ENCODE results near the gene FUBP3. TPM values are rescaled to one million over a fixed set of nuclear protein-coding genes. Genes with fewer than 3 reads are reported as not detected.

The FUBP3 gene, protein sequence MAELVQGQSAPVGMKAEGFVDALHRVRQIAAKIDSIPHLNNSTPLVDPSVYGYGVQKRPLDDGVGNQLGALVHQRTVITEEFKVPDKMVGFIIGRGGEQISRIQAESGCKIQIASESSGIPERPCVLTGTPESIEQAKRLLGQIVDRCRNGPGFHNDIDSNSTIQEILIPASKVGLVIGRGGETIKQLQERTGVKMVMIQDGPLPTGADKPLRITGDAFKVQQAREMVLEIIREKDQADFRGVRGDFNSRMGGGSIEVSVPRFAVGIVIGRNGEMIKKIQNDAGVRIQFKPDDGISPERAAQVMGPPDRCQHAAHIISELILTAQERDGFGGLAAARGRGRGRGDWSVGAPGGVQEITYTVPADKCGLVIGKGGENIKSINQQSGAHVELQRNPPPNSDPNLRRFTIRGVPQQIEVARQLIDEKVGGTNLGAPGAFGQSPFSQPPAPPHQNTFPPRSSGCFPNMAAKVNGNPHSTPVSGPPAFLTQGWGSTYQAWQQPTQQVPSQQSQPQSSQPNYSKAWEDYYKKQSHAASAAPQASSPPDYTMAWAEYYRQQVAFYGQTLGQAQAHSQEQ
- 45.6 and 52.3 TPM in 2 replicates for total RNA-seq

- intact Hi-C loops (cut with micrococcal nuclease): loop anchor here (1.0 kb wide), 2 partner anchors 114 to 133 kb away; partner anchors contain the start of gene EXOSC2
Measured at GRCh38 chr9:130578865-130579737, at the start of gene FUBP3. FUBP3 (plus strand) TSS chr9:130579577; CDS start chr9:130579681, 104 bp downstream.

- intact Hi-C loops (cut with micrococcal nuclease): no loop called here
Measured at GRCh38 chr9:130530938-130531337, 48.4 kb upstream of the FUBP3 start.

- intact Hi-C loops (cut with micrococcal nuclease): no loop called here
Measured at GRCh38 chr9:130531670-130532069, 47.7 kb upstream of the FUBP3 start.

- intact Hi-C loops (cut with micrococcal nuclease): no loop called here
Measured at GRCh38 chr9:130532426-130533080, 46.8 kb upstream of the FUBP3 start.

- intact Hi-C loops (cut with micrococcal nuclease): no loop called here
Measured at GRCh38 chr9:130535818-130536521, 43.4 kb upstream of the FUBP3 start.

DNA sequence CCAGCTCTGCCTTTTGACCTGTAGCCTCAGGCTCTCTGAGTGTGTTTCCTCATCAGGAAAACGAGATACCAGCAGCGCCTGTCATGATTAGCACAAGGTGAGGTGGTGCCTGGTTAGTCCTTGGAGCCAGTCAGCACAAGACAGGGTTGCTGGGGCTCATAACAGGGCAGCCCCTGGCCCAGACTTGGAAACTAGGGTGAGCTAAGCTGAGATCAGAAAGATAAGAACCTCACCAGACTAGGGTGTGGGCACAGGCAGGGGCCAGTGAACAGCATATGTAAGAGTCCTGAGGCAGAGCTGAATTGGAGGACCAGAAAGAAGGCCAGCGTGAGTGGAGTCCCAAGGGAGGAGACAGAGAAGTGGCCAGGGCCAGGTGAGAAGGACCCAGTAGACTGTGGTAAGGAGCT lies 42.7 kb upstream of the FUBP3 start:
- intact Hi-C loops (cut with micrococcal nuclease): no loop called here

DNA sequence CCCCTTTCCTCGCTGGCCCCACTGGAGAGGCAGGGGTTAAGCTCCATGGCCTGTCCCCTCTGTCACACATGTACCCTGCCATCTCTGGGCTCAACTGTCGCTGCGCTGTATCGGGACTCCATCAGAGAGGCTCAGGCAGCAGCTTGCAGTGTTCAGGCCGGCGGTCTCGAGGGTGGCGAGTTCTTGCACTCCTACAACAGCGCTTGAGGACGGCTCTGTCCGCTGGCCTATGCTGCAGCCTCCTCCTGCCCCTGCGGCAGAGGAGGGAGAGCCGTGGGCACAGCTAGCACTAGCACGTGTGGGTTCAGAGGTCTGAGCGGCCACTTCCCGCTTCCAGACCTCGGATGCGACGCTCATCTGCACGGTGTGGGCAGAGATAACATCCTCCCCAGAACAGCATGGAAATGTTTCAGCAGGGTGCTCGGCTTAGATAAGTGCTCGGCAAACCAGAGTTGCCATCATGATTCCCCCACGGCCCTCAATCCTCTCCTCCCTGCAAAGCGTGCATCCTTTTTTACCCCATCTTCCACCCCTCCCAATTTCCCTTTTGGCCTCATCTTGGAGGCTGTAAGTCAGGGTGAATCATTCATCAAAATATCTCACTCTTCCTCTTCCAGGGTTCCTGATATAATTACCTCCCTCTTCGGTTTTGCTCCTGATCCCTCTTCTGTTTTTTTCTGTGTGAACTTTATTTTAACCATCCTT lies 41.9 kb upstream of the FUBP3 start:
- intact Hi-C loops (cut with micrococcal nuclease): no loop called here

DNA sequence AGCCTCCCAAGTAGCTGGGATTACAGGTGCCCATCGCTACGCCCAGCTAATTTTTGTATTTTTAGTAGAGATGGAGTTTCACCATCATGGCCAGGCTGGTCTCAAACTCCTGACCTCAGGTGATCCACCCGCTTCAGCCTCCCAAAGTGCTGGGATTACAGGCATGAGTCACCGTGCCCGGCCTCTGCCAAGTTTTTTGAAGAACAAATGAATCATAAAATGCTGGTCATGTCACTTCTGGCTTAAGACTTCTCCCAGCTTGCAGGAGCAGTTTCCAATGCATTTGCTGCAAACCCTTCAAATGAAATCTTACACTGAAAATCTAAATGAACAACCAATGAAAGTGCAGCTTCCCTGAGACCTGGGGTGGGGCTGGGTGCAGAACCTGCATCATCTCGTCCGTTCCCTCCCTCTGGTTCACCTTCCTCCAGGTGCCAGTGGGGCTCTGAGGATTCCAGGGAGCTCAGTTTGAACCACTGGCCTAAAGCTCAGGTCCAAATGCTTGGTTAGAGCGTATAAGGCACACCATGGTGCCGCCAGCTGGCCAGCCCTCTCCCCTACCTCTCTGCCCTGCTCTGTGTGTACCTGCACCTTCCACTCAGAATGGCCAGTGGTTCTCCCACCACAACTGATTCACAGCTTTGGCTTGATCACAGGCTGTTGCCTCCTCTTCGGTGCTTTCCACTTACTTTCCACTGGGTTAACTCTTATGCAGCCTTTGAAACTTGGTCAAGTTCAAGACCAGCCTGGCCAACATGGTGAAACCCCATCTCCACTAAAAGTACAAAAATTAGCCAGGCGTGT lies 39.8 kb upstream of the FUBP3 start:
- intact Hi-C loops (cut with micrococcal nuclease): no loop called here

- intact Hi-C loops (cut with micrococcal nuclease): no loop called here
Measured at GRCh38 chr9:130541533-130541932, 37.8 kb upstream of the FUBP3 start.

DNA sequence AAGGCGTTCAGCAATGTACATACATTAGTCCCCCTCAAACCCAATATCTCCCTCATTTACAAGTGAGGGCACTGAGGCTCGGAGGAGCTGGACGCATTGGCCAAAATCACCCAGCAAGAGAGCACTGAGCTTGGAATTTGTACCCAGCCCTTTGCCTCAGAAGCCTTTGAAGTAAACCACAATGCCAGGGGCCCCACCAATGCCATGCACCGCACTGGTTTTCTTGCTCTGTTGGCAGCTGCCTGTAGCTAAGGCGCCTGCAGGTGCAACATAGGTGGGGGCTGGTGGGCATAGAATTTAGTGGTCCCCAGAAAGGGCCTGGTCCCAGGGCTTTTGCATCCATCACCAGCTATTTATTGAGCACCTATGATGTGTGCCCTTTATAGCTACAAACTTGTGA lies 37.3 kb upstream of the FUBP3 start:
- intact Hi-C loops (cut with micrococcal nuclease): no loop called here

DNA sequence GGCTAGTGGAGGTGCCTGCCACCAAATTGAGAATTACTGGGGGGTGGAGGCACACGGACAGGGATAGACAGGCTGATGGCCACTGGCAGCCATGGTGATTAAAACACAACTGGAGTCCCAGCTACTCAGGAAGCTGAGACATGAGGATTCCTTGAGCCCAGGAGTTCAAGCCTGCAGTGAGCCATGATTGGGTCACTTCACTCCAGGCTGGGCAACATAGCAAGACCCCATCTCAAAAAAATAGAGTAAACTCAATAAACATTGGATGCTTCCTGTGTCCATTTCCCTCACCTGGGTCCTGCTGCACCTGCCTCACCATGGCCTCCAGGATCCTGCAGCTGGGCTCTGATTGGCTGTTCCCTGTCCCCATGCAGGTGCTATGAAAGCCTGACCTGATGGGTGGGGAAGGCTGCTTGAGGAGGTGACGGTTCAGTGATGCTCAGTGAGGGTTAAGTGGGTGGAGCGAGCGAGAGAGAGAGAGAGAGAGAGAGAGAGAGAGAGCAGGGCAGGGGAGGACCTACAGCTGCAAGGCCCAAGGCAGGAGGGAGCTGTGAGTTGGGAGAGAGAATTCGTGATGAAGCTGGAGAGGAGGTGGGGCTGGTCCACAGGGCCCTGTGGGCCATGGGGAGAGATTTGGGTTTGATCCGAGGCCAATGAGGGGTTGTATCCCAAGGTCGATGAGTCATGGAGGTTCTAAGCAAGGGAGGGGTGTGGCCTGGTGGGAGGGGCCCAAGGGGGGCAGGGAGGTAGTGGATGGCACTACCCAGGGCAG lies 36.7 kb upstream of the FUBP3 start:
- intact Hi-C loops (cut with micrococcal nuclease): no loop called here

DNA sequence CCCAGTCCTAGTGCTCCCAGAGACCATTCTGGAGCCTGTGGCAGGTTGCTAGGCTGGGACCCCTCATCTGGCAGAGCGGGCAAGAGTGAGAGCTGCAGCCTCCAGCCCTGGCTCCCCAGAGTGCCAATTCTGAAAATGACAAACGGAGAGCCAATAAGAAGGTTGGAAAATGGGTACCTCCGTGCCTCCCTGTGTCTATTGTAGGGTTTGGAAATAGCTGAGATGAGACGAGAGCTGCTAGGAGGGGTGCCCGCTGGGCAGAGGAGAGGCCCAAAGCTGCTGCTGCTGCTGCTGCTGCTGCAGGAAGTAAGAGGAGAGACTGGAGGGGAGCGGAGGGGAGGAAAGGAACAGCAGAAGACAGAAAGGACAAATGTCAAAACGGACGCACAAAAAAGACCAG lies 36.0 kb upstream of the FUBP3 start:
- intact Hi-C loops (cut with micrococcal nuclease): no loop called here

GRCh38 chr9:130543859-130544258 lies 35.5 kb upstream of the FUBP3 start:
- intact Hi-C loops (cut with micrococcal nuclease): no loop called here

- intact Hi-C loops (cut with micrococcal nuclease): no loop called here
Measured at GRCh38 chr9:130544364-130544763, 35.0 kb upstream of the FUBP3 start.

DNA sequence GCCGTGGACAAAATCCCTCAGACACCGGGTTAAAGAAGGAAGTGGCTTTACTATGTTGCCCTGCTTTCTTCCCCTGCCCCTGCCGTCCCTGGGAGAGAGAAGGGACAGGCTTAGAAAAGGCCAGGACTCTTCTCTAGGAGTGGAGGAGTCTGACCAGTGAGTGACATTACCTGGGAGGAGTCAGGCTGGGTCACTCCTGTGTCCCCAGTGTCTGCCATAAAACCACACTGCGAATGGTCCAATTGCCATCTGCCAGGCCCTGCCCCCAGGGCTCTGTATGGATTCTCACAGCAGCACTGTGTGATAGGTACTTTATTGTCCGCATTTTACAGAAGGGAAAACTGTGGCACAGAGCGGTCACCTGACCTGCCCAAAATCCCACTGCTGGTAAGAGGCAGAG lies 31.3 kb upstream of the FUBP3 start:
- intact Hi-C loops (cut with micrococcal nuclease): no loop called here

DNA sequence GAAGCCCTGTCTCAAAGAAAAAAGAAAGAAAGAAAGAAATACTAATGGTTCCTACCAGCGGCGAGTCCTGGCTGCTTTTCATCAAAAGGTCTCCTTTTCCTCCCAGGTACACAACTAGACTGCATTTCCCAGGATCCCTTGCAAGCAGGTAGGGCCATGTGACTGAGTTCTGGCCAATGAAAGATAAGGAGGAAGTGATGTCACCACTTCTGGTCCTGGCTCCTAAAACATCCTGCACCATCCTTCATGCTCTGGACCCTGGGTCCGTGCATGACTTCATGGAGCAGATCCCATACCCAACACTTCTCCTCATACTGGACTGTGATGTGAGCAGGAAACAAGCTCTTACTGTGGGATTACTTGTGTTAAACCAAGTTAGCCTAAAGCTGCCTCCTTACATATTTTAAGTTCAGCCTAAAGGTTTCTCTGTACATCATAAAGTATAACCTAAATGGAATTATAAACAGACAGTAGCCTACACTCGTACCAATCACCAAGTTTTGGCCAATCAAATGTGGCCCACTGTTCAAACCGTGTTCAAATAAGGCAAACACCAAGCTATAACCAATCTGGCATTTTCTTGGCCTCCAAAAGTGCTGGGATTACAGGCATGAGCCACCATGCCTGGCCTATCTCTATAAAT lies 30.2 kb upstream of the FUBP3 start:
- intact Hi-C loops (cut with micrococcal nuclease): no loop called here

DNA sequence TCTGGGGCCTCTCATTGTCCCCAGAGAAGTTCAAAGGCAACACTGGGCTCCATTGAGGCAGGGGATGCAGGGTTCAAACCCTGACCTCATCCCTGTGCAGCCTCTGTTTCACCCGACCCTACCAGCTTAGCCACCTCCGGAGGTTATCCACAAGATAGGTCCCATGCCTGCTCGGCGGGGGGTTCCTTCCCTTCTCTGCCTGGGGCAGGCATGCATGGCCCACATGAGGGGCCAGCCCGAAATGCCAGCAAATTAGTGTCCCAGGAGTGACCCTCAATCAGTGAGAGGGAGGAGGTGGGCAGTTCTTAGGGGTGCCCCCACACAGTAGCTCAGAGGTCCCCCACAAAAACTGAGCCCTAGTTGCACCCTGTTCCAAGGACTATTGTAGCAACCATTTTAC lies 24.8 kb upstream of the FUBP3 start:
- intact Hi-C loops (cut with micrococcal nuclease): no loop called here

- intact Hi-C loops (cut with micrococcal nuclease): no loop called here
Measured at GRCh38 chr9:130555061-130555460, 24.3 kb upstream of the FUBP3 start.

Data from T-helper 1 cell treated with Interleukin-12 subunit alpha and Interleukin-12 subunit beta and Interleukin-4 antibody, amounts not matched to agents 30 ng/mL and 1 ng/mL, for 36 hours (primary cell).